ENCODE data around the gene CD300A.

- TF ChIP-seq YY1 (IDR thresholded peaks at IDR 0.05; ENCODE audit: insufficient read depth, insufficient read length) (no peak), ZNF274 (IDR thresholded peaks at IDR 0.05; ENCODE audit: low read depth, low read length) (no peak)
Observed at GRCh38 chr17:74429604-74430384, 36.6 kb upstream of the CD300A start.
